Mammary epithelial cell (primary cell): ENCODE measurements around the gene DENND1A.
"Not testable (repeated sequence)": the region's sequence is repeated elsewhere in the genome, so short reads cannot be mapped to it uniquely, and the experiment has no call there.

Experiments used
- EZH2 ChIP-seq: IDR thresholded peaks from 2 replicates; pipeline ENCODE4 v1.6.1; 2012; ENCODE audit warnings: low read length, inconsistent platforms, borderline replicate concordance
- TF ChIP-seq, protein P1 (sequence below), 2 donors: IDR thresholded peaks in 1 of 2; conservative IDR thresholded peaks in 1 of 2; 2 replicates each; pipeline ENCODE4 v1.5.1; 2011 to 2012; ENCODE audit warnings: inconsistent platforms in 2 of 2, low read length in 2 of 2, mild to moderate bottlenecking in 2 of 2, control low read depth in 1 of 2, low read depth in 1 of 2; ENCODE audit not compliant: insufficient read depth in 1 of 2; ENCODE audit errors: extremely low read depth in 1 of 2

GRCh38 chr9:123728571-123728970, 201.4 kb downstream of the DENND1A start:
- not testable (repeated sequence) for TF ChIP-seq EZH2
- TF ChIP-seq, protein P1, sequence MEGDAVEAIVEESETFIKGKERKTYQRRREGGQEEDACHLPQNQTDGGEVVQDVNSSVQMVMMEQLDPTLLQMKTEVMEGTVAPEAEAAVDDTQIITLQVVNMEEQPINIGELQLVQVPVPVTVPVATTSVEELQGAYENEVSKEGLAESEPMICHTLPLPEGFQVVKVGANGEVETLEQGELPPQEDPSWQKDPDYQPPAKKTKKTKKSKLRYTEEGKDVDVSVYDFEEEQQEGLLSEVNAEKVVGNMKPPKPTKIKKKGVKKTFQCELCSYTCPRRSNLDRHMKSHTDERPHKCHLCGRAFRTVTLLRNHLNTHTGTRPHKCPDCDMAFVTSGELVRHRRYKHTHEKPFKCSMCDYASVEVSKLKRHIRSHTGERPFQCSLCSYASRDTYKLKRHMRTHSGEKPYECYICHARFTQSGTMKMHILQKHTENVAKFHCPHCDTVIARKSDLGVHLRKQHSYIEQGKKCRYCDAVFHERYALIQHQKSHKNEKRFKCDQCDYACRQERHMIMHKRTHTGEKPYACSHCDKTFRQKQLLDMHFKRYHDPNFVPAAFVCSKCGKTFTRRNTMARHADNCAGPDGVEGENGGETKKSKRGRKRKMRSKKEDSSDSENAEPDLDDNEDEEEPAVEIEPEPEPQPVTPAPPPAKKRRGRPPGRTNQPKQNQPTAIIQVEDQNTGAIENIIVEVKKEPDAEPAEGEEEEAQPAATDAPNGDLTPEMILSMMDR (conservative IDR thresholded peaks at IDR 0.05 in 1 of 2, IDR thresholded peaks at IDR 0.05 in 1 of 2; ENCODE audit: extremely low read depth in 1 of 2, insufficient read depth in 1 of 2, low read depth in 1 of 2, low read length in 2 of 2): not testable (repeated sequence)
